DOHH2 (cell line): ENCODE measurements around the gene LCE2B.

Source experiments
- EZH2phosphoT487 ChIP-seq: fragments of 200-600 bp; sonication (generic); IDR thresholded peaks from 2 replicates; pipeline ENCODE4 v1.6.1; 2017; ENCODE audit warnings: borderline replicate concordance, mild to moderate bottlenecking, antibody characterized with exemption, low read length, moderate library complexity, mixed read lengths
- TF ChIP-seq, protein P1 (sequence below): fragments of 200-600 bp; sonication (generic); IDR thresholded peaks from one replicate; pipeline ENCODE4 v1.5.1; 2014; ENCODE audit warnings: antibody characterized with exemption, mild to moderate bottlenecking, low read depth, low read length; ENCODE audit not compliant: poor library complexity, severe bottlenecking

DNA sequence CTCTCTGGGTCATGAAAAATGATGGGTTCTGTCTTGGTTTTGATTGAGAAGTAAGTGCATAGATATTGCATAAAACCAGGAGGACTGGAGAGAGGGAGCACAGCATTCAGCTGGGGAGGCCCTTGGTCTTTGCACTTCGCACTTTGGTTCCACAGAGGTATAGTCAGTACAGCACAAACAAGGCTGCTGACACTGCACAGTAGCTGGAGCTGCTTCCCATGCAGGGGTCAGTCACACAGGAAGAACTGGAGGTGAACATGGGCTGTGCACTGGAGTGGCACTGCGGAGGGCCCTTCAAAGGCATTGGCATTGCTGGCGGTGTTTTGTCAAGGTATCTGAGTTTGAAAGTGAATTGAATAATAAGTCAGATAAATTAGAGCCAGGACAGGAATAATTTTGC, 27.3 kb upstream of the LCE2B start:
- TF ChIP-seq, protein P1, sequence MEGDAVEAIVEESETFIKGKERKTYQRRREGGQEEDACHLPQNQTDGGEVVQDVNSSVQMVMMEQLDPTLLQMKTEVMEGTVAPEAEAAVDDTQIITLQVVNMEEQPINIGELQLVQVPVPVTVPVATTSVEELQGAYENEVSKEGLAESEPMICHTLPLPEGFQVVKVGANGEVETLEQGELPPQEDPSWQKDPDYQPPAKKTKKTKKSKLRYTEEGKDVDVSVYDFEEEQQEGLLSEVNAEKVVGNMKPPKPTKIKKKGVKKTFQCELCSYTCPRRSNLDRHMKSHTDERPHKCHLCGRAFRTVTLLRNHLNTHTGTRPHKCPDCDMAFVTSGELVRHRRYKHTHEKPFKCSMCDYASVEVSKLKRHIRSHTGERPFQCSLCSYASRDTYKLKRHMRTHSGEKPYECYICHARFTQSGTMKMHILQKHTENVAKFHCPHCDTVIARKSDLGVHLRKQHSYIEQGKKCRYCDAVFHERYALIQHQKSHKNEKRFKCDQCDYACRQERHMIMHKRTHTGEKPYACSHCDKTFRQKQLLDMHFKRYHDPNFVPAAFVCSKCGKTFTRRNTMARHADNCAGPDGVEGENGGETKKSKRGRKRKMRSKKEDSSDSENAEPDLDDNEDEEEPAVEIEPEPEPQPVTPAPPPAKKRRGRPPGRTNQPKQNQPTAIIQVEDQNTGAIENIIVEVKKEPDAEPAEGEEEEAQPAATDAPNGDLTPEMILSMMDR: no peak
- no peak for TF ChIP-seq EZH2phosphoT487
